Activated CD8-positive, alpha-beta memory T cell treated with anti-CD3 and anti-CD28 coated beads for 1 hour (primary cell): ENCODE results near the gene TEX101.
"Not testable (repeated sequence)": the region's sequence is repeated elsewhere in the genome, so short reads cannot be mapped to it uniquely, and the experiment has no call there.

Source experiments
- DNase-seq, 2 donors: peaks; one replicate each; pipeline ENCODE4 v3.0.0-alpha.2; 2020; ENCODE audit warnings: low read depth in 1 of 2; ENCODE audit errors: extremely low read depth in 1 of 2

TEX101 gene, protein sequence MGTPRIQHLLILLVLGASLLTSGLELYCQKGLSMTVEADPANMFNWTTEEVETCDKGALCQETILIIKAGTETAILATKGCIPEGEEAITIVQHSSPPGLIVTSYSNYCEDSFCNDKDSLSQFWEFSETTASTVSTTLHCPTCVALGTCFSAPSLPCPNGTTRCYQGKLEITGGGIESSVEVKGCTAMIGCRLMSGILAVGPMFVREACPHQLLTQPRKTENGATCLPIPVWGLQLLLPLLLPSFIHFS

DNA sequence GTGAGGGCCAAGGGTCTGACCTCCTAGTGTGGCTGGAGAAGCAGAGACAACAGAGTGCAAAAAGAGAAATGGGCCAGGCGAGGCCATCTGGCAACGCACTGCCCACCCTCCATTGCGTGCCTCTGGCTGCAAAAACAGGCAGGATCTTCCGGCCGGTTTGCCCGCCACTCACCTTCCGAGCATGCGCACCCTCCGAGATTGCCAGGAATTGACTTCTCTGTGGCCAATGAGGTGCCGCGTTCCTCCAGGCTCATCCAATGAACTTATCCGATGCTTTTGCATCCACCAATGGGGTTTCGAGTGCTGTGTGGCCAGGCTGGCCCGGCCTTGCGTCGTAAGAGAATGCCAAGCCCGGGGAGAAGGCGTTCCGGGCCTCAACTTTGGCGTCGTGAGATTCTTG lies at the start of gene TEX101:
TEX101 (plus strand) TSS at position 337 of the 400 bp plus-strand sequence. CDS start 1,030 bp downstream, outside the sequence.
- no peak for DNase-seq

DNA sequence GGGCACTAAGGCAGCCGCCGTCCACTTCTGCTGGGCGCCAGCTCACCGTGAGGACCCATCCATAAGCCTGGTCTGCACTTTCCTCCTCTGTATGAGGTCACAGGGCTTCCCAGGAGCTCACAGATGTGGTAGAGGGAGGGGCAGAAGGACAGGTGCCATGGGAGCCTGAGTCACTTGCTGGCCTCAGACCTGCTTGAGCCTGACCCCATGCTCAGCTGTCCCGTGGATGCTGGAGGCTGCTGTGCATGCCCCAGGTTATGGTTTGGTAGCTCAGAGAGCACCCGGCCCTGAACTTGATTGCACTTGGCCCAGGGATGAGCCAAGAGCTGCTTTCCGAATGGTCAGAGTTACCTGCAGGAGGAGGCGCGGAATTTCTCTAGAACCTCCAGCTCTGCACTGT lies 49.0 kb upstream of the TEX101 start:
- DNase-seq, result not testable (repeated sequence)

DNA sequence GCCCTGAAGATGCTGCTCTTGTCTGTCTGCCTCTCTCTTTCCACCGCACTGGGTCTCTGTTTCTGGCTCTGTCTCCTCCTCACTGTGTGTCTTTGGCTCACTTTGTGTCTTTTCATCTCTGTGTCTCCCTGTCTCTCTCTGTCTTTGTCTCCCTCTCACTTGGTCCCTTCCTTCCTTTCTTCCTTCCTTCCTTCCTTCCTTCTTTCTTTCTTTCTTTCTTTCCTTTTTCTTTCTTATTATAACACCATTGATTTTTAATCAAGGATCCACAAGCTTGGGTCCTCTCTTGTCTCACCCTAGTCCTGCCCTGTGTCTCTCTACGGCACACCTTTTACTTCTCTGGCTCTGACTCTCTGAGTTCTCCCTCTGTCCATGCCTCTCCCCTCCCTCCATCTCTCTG lies 46.9 kb upstream of the TEX101 start:
- no peak for DNase-seq

DNA sequence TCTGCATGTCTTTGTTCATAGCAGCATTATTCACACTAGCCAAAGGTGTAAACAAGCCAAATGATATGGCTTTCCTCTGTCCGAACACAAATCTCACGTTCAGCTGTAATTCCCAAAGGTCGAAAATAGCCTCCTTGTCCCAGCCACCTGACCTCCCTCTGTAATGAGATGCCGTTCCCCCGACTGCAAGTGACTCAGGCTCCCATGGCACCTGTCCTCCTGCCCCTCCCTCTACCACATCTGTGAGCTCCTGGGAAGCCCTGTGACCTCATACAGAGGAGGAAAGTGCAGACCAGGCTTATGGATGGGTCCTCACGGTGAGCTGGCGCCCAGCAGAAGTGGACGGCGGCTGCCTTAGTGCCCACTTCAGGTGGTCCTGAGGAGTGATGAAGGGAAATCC lies 45.8 kb upstream of the TEX101 start:
- not testable (repeated sequence) for DNase-seq

DNA sequence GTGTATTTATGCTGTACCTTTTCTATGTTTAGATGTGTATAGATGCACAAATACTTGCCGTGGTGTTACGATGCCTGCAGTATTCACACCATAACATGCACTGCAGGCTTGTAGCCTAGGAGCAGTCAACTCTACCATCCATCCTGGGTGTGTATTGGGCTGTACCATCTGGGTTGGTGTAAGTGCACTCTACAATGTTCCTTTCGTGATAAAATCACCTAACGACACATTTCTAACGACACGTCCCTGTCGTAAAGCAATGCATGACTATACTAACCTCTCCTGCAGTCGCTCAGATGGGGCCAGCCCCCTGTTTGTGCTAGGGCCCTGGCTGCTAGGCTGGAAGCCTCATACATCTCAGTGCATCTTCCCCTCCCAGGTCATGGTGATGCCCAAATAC lies 42.8 kb upstream of the TEX101 start:
- DNase-seq, result no peak

DNA sequence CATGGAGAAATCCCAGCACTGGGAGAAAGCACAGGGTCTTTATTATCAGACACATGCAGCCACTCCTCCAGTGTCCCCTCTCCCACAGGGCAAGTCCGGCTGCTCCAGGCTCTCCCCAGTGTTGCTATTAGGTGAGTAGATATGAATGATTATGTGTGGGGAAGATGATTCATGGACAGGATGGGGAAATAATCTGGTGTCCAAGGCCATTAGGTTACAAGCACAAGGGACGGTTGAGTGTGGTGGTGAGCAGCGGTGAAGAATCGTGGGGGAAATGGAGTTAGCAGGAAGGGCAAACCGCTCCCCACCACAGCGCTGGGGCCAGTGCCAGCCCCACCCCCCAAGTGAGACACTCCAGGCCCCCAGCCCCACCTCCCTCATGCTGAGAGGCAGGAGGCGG lies 42.2 kb upstream of the TEX101 start:
- no peak for DNase-seq

DNA sequence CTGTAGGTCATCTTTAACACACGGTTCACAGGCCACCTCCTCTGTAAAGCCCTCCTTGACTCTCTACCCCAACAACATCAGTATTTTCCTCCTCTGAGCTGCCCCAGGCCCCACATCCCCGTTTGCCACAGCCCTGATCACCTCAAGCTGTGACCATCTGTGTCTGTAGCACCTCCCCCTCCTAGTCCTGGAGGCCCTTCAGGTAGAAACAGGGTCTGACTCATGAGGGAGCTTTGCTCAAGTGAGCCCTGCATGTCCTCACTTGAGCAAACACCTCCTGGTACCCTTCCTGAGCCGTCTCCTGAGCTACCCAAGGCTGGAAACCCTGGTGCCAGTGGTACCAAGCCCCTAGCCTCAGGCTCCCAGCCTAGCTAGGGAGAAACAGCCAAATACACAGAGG lies 37.1 kb upstream of the TEX101 start:
- DNase-seq, result not testable (repeated sequence)

DNA sequence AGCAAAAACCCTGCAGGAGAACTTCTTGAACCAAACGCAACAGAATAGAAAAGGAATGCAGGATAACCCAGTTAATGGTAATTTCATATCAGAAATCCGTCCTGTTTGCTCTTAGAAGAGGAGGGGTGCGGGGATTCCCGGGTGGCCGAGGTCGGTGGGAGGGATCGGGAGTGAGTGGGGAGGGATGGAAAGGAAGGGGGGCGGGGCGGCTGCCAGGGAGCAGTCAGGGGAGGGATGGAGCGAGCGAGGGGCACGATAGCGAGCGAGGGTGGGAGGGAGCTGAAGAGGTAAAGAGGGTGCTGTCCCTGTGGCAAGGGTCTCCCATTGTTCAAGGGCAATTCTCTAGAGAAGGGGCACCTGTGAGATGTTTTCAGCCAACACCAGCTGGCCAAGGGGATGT lies 34.7 kb upstream of the TEX101 start:
- DNase-seq, result no peak

DNA sequence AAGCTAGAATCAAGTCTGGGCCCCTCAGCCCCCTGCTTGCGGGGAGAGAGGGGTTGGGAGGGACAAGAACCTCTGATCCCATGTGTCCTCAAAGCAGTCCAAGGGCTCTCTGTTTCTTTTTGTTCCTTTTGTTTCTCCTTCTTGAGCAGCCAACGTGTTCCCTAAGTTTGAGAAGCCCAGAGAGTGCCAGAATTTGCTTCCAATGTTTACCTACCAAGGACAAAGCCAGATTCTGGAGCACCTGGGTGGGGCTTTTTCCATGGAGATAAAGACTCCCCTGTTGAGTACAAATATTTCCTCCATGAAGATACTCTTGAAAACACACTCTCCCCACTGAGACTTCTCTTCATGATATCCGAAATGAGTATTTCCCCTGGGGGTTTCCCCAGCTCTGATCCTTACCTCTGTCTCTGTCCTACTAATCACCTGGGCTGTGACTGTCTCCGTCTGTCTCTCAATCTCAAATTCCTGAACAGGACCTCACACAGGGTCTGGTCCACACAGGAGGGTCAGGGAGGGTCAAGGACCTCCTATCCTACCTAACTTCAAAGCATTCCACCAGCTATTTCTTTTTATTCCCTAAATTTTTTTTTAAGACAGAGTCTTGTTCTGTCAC lies 33.8 kb upstream of the TEX101 start:
- no peak for DNase-seq

DNA sequence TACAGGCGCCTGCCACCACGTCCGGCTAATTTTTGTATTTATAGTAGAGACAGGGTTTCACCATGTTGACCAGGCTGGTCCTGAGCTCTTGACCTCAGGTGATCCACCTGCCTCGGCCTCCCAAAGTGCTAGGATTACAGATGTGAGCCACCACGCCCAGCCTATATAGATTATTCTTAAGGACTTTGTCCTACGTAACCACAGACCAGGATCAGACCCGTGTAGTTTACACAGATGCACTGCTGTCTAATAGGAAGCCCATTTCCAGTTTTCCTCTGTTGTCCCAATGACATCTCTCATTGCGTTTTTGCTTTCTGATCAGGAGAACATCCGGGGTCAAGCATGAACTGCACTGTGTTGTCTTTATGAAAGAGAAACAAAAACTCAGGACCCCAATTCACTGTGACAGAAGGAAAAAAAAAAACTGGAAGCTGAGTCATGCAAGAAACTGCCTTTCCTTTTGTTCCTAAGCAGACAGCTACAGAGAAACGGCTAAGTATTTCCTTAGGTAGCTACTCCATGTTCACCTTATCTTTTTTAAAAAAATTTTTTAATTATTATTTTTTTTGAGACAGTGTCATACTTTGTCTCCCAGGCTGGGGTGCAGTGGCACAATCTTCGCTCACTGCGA lies 32.0 kb upstream of the TEX101 start:
- DNase-seq, result not testable (repeated sequence)

DNA sequence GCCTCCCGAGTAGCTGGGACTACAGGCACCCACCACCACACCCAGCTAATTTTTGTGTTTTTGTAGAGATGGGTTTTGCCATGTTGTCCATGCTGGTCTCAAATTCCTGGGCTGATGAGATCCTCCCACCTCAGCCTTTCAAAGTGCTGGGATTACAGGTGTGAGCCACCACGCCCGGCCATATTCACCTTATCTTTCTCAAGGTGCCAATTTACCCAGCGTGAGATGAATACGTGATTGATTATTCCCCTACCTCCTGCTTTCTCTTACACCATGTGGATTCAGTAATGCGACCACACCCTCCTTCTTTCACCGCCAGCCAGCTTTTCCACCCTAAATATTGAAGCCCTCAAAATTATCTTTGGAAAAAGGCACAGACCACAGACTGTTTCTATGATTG lies 31.4 kb upstream of the TEX101 start:
- DNase-seq, result not testable (repeated sequence)

DNA sequence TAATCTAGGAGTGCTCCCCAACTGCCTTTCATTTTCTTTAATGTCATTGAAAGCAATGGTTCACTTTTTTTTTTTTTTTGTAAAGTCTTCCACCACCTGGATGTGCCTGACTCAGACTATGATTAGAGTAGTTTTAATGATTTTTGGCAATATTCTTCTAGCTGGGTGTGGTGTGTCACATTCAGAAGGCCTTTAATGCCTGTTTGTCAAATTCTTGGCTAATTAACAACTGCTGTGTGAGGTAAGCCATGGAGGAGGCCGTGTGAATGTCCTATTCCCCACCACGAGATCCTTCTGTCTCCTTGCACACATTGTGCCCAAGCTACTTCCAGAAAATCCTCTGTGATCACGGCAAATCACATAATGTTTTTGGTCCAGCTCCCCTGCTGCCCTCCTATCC lies 30.9 kb upstream of the TEX101 start:
- not testable (repeated sequence) for DNase-seq

DNA sequence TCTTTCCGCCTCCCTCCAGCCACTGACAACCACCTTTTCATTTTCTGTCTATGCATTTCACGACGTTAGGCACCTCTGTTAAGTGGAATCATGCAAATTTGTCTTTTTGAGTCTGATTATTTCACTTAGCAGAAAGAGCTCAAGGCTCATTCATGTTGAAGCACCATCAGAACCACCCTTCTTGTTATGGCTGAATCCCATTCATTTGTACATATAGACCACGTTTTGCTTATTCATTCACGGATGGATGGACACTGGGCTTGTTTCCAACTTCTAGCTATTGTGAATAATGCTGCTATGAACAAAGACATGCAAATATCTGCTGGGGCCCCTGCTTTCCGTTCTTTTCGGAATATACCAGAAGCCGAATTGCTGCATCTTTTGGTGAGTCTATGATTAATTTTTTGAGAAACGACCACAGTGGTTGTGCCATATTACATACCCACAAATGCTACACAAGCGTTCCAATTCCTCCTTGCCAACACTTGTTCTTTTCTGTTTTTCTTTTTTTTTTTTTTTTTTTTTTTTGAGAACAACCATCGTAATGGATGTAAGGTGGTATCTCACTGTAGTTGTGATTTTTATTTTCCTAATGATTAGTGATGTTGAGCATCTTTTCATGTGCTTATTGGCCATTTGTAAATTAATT lies 23.7 kb upstream of the TEX101 start:
- DNase-seq, result not testable (repeated sequence)

DNA sequence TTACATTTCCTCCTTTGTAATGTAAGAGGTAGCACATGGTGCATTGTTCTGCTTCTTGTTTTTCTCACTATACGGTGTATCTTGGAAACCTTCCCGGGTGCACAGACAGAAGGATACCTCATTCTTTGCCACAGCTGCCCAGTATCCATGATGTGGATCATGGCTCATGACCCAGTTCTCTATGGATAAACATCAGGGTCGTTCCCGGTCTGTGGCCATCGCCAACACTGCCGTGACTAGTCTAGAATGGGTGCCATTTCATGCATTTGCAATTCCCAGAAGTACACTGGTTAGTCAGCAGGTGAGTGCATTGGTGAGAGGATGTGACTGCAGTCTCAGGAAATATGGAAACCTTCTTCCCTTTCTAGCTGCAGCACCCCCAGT lies 23.1 kb upstream of the TEX101 start:
- DNase-seq, result not testable (repeated sequence)

DNA sequence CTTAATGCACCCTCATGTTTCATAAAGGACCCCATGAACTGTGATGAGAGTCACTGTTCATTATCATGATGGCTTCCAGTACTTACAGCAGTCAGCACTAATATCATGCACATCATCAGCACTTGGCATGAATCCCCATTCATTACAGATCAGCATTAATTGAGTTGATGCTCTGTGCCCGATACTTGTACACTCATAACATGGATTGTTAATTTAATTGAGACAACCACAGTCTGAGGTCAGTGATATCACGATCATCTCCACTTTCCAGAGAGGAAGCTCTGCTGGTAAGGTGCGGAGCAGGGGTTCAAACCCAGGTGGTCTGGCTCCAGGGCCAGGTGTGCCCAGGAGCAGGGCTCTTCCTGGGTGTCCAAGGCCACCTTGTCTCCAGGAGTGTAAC lies 21.2 kb upstream of the TEX101 start:
- DNase-seq, result not testable (repeated sequence)

DNA sequence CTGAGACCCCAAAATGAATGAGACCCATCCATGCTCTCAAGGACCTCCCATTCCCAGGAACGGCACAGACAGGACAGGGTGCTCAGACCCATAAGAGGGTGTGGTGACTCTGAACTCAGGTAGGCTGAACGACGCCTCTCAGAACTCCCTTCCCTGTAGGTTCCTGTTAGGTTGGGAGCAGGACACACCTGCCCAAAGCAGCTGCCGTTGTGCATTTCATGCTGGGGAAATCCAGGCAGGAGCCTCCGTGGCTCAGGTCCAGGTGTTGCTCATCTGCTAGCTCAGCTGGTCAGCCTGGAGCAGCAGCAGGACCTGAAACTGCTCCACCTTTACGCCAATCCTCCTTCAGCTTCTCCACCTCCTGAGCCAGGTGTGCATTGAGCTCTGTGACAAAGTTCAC lies 19.1 kb upstream of the TEX101 start:
- DNase-seq, result no peak

DNA sequence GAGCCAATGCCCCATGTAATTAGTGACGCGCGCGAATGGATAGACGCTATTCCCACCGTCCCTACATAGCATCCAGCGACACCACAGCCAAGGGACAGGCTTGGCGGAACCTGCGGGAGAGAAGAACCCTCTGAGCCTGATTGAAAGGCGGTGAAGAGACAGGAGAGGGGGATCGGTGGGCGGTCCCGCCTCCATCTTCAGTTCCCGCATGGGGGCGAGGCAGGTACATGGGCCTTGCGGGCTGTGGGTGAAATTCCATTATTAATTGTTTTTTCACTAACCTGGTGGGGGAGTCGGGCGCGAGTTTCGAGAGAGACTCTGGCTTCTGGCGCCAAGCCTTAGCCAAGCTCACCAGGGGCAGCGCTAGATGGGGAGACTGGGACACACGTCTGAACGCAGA lies 8.4 kb upstream of the TEX101 start:
- no peak for DNase-seq

DNA sequence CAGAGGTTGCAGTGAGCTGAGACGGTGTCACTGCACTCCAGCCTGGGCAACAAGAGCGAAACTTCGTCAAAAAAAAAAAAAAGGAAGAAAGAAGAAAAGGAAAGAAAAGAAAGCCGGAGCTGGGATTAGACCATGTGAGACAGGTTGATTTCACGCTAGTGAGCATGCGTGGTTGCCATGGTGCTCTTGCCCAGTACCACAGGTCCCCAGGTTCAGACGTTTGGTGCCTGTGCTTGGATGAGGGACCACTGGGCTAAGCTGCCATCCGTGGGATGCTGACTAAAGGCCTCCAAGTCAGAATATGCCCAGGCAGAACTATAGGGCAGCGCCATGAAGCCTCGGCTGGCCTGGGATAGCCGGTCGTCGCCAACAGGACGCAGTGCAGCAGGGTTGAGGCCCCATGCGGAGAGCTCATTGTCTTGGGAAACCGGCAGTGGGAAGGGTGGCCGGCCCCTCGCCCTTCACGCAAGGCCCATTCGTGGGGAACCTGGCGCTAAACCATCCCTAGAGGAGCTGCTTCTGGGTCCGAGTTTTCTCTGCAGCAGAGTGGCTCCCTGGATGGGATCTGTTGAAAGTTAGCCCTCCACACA lies 7.2 kb upstream of the TEX101 start:
- no peak for DNase-seq

DNA sequence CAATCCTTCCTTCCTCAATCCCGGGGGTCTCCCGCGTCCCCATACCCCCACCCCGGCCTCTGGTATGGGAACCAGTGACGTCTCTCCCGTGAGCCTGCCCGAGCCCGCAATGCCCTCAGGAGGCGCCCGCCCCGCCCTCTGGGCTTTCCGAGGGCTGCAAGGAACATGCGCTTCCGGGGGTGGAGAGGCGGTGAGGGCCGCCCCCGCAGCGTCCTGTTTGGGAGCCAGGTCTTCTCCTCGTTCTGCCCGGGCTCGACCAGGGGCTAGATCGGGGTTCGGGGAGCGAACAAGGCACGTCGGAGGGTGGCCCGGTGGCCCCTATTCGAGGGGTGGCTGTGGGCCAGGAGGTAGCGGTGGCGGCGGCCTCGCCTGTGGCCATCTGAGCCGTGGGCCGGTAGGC lies 6.6 kb upstream of the TEX101 start:
- no peak for DNase-seq

DNA sequence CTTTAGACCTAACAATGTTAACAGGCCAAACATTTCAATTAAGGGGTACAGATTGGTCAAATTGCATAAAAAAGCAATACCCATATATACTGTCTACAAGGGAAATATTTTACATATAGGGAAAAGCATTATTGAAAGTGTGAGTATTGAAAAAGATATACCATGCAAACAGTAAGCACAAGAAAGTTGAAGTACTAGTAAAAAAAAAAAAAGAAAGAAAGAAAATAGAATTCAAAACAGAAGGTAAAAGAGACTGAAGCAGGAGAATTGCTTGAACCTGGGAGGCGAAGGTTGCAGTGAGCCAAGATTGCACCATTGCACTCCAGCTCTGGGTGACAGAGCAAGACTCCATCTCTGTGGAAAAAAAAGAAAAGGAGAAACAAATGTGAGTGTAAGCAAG lies 5.3 kb upstream of the TEX101 start:
- no peak for DNase-seq

DNA sequence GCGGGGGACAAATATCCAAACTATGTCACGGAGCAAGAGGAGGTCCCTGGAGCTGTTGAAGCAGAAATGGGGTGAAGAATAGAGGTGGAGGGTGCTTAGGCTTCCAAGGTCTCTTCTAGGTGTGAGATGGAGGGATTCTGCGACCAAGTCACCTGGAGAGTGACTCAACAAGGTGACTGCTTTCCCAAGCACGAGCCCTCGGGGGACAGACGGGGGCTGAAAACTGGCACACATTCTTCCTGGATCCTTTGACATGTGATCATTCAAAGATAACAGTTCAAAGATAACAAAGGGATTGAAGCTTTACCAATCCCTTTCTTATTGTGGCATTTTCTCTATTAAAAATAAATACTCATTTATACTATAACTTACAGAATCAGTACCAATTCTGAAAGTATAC lies 2.2 kb upstream of the TEX101 start:
- no peak for DNase-seq
